Esophagus squamous epithelium (tissue), 5 donors: Measurements from ENCODE around the gene PLEKHH1. TPM values are rescaled to one million over a fixed set of nuclear protein-coding genes. Genes with fewer than 3 reads are reported as not detected.

ENCODE experiments used
- DNase-seq: peaks from one replicate; lab custom pipeline; 2025; lab: John Stamatoyannopoulos, UW
- H3K27ac ChIP-seq, 4 donors: fragments of 200-600 bp; sonication (generic); one replicate each; pipeline ENCODE4 v1.5.1; 2016 to 2019; ENCODE audit warnings: mild to moderate bottlenecking in 1 of 4
- H3K27me3 ChIP-seq, 4 donors: fragments of 200-600 bp; sonication (generic); 1 replicate in 3 of 4; 2 replicates in 1 of 4; pipeline versions ENCODE4 v1.5.1 to v1.6.0; 2017 to 2021; ENCODE audit warnings: antibody characterized with exemption in 1 of 4
- H3K36me3 ChIP-seq, 3 donors: fragments of 200-600 bp; sonication (generic); one replicate each; pipeline ENCODE4 v1.5.1; 2016 to 2019
- H3K4me1 ChIP-seq, 3 donors: fragments of 200-600 bp; sonication (generic); one replicate each; pipeline ENCODE4 v1.5.1; 2017 to 2019
- H3K4me3 ChIP-seq, 4 donors: fragments of 200-600 bp; sonication (generic); 1 replicate in 3 of 4; 2 replicates in 1 of 4; pipeline ENCODE4 v1.5.1; 2016 to 2019; ENCODE audit warnings: mild to moderate bottlenecking in 2 of 4, moderate library complexity in 1 of 4
- H3K9me3 ChIP-seq, 3 donors: fragments of 200-600 bp; sonication (generic); one replicate each; pipeline ENCODE4 v1.5.1; 2016 to 2019
- POLR2A ChIP-seq, 4 donors: fragments of 450-650 bp; IDR thresholded peaks; one replicate each; pipeline ENCODE4 v1.6.1; 2017; ENCODE audit warnings: antibody characterized with exemption in 4 of 4, mild to moderate bottlenecking in 4 of 4, moderate library complexity in 3 of 4
- WGBS, 2 donors: methylation state at CpG; one replicate each; pipeline ENCODE4 v1.1.5; 2018; 5-methylcytosine and 5-hydroxymethylcytosine counted together
- intact Hi-C: fragments of 100-400 bp; cut with DNase I; formaldehyde crosslinking; loops from one replicate; pipeline ENCODE4 v1.15.0; 2022
- total RNA-seq, 4 donors: library from RNA; depleted of rRNA; stranded (reverse); fragments of >200 nt; gene quantifications; one replicate each; pipeline ENCODE4 v1.1.0, GENCODE V29; 2016
- TF ChIP-seq, protein P1 (sequence below), 6 experiments: fragments of 450-650 bp in 4 of 6; fragments of 200-600 bp in 2 of 6; sonication (generic) in 2 of 6; IDR thresholded peaks; one replicate each; pipeline ENCODE4 v1.5.1; 2016 to 2019; ENCODE audit warnings: antibody characterized with exemption in 6 of 6, mild to moderate bottlenecking in 4 of 6, moderate library complexity in 4 of 6
- donor health status: DM: yes; HTN: yes; CAD: no.

The PLEKHH1 gene
- total RNA-seq, 4 donors from 2014 or later, result 4.1 to 7.9 (median 5.7) TPM

DNA sequence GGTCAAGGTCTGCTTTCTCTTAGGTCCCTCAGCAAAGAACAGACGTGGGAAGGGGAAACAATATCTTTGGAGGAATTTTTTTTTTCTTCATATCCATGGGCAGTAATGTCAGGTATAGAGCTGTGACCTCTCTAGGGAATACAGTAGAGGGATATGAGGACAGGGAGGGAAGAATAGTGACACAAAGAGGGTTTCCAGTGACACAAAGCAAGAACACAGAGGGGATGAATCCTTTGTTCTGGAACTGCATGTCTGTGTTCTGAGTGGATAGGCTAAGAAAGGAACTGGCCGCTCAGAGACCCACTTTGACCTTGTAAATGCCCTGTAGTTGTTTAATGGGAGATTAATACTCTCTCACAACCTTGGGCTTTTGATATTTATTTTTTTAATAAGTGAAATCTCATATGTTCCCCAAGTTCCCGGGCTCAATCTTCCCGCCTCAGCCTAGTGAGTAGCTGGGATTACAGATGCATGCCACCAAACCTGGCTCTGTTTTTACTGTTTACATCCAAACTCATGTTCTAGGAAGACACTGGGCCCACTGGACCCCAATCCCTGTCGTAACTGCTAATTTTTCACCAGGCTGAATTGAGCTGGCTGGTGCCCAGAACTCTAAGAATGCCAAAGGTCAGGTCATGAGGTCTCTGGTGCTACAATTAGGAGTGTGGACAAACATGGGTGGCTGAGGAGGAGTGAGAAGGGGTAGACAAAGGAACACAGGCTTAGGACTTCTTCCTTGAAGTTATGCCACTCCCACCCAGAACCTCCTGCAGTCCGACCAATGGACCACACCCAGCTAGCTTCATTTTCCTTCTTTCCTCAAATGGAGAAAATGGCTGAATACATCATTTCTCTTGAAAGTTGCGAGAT is 9.1 kb upstream of the PLEKHH1 start:
- 54 to 59% methylated on average over 6 to 7 of the region's 7 CpGs for WGBS, 2 donors
- H3K9me3 ChIP-seq, result no peaks in the 10 kb centered on the region
- intact Hi-C loops, result no loop called here

DNA sequence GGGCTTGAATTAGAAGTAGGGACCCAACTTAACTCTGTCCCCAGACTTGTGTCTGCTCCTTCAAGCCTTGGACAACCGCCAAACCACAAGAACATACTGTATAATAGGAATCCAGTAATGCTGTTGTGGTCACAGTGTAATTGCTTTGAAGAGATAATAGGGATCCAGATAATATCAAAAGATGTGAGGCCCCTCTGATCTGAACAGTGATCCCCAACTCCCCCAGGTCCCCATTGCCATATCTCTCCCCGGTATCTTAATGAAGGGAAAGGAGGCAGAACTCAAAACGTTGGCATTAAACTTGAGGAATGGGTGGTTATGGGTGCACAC is 8.5 kb upstream of the PLEKHH1 start:
- TF ChIP-seq POLR2A (IDR thresholded peaks at IDR 0.05), result no peak
- TF ChIP-seq, protein P1, sequence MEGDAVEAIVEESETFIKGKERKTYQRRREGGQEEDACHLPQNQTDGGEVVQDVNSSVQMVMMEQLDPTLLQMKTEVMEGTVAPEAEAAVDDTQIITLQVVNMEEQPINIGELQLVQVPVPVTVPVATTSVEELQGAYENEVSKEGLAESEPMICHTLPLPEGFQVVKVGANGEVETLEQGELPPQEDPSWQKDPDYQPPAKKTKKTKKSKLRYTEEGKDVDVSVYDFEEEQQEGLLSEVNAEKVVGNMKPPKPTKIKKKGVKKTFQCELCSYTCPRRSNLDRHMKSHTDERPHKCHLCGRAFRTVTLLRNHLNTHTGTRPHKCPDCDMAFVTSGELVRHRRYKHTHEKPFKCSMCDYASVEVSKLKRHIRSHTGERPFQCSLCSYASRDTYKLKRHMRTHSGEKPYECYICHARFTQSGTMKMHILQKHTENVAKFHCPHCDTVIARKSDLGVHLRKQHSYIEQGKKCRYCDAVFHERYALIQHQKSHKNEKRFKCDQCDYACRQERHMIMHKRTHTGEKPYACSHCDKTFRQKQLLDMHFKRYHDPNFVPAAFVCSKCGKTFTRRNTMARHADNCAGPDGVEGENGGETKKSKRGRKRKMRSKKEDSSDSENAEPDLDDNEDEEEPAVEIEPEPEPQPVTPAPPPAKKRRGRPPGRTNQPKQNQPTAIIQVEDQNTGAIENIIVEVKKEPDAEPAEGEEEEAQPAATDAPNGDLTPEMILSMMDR (IDR thresholded peaks at IDR 0.05), result no peak
- H3K4me3 ChIP-seq, result no peak overlapping the region
- H3K36me3 ChIP-seq, result no peaks in the 10 kb centered on the region
- peaks cover 0 to 11% (median 0%) of the 10 kb centered on the region in 3 donors for H3K4me1 ChIP-seq
- no peaks in the 10 kb centered on the region for H3K9me3 ChIP-seq
- WGBS, 2 donors, result 53 to 54% methylated on average over 3 of the region's 3 CpGs
- peaks cover 0 to 65% (median 0%) of the 10 kb centered on the region in 4 donors for H3K27me3 ChIP-seq
- DNase-seq, result no peak
- no peak overlapping the region for H3K27ac ChIP-seq
- intact Hi-C loops, result no loop called here

More for the DNA sequence above, 9.1 kb upstream of the PLEKHH1 start:
- peaks cover 0 to 11% (median 0%) of the 10 kb centered on the region in 3 donors for H3K4me1 ChIP-seq
- H3K4me3 ChIP-seq, result no peak overlapping the region
- no peak for DNase-seq
- TF ChIP-seq, protein P1 (IDR thresholded peaks at IDR 0.05), result no peak
- no peak for TF ChIP-seq POLR2A (IDR thresholded peaks at IDR 0.05)
- H3K27ac ChIP-seq, result no peak overlapping the region
- peaks cover 0 to 71% (median 0%) of the 10 kb centered on the region in 4 donors for H3K27me3 ChIP-seq
- H3K36me3 ChIP-seq, result no peaks in the 10 kb centered on the region

- intact Hi-C loops, result loop anchor here (5.0 kb wide), 1 partner anchor 47 kb away; no protein-coding TSS in a partner anchor
- H3K4me3 ChIP-seq, result no peak overlapping the region
- H3K27ac ChIP-seq, result no peak overlapping the region
- H3K36me3 ChIP-seq, result no peaks in the 10 kb centered on the region
- WGBS, 2 donors, result 65 to 78% methylated on average over 4 of the region's 4 CpGs
- H3K9me3 ChIP-seq, result no peaks in the 10 kb centered on the region
- peaks cover 0 to 57% (median 0%) of the 10 kb centered on the region in 4 donors for H3K27me3 ChIP-seq
- TF ChIP-seq, protein P1 (IDR thresholded peaks at IDR 0.05), result no peak
- TF ChIP-seq POLR2A (IDR thresholded peaks at IDR 0.05), result no peak
- no peak for DNase-seq
- H3K4me1 ChIP-seq, result peaks cover 0 to 11% (median 0%) of the 10 kb centered on the region in 3 donors
Measured at GRCh38 chr14:67525389-67525788, 7.7 kb upstream of the PLEKHH1 start.

- H3K36me3 ChIP-seq, result no peaks in the 10 kb centered on the region
- H3K9me3 ChIP-seq, result no peaks in the 10 kb centered on the region
- DNase-seq, result no peak
- no peak for TF ChIP-seq POLR2A (IDR thresholded peaks at IDR 0.05)
- TF ChIP-seq, protein P1 (IDR thresholded peaks at IDR 0.05), result no peak
- H3K27me3 ChIP-seq, result peaks cover 0 to 49% (median 0%) of the 10 kb centered on the region in 4 donors
- 65 to 67% methylated on average over 6 of the region's 6 CpGs for WGBS, 2 donors
- H3K4me1 ChIP-seq, result peaks cover 0 to 11% (median 0%) of the 10 kb centered on the region in 3 donors
- no peak overlapping the region for H3K27ac ChIP-seq
- intact Hi-C loops, result loop anchor here (5.0 kb wide), 1 partner anchor 46 kb away; no protein-coding TSS in a partner anchor
- no peak overlapping the region for H3K4me3 ChIP-seq
Measured at GRCh38 chr14:67526181-67526580, 6.9 kb upstream of the PLEKHH1 start.
